ENCODE data around the gene MET.

- no peak for TF ChIP-seq POLR2A (IDR thresholded peaks at IDR 0.05; ENCODE audit: low read length)
- TF ChIP-seq GATA1 (IDR thresholded peaks at IDR 0.05; ENCODE audit: low read depth, low read length) = no peak
Observed at GRCh38 chr7:116781584-116781983, 109.6 kb downstream of the MET start.

All from erythroblast (primary cell).